ENCODE results near the gene CSNK1A1.

The CSNK1A1 gene

GRCh38 chr5:149443210-149443609 is 108.0 kb downstream of the CSNK1A1 start:
- in situ Hi-C loops (cut with MboI; ENCODE audit: low sequenced_read_pairs) = no loop called here

- in situ Hi-C loops (cut with MboI; ENCODE audit: low sequenced_read_pairs) = no loop called here
These were observed 108.6 kb downstream of the CSNK1A1 start for GRCh38 chr5:149442563-149443182.
